Retinal pigment epithelial cell (primary cell): ENCODE results near the gene RAB3C.
"Not testable (repeated sequence)": the region's sequence is repeated elsewhere in the genome, so short reads cannot be mapped to it uniquely, and the experiment has no call there.

Experiments
- DNase-seq: peaks from one replicate; pipeline ENCODE4 v3.0.0-alpha.2; 2010; ENCODE audit warnings: low read depth
- H3K4me3 ChIP-seq: 2 replicates; pipeline ENCODE4 v1.5.1; 2011; ENCODE audit warnings: mild to moderate bottlenecking, low read length, control low read depth, moderate library complexity
- CTCF ChIP-seq: conservative IDR thresholded peaks from 2 replicates; pipeline ENCODE4 v1.5.1; 2011; ENCODE audit warnings: low read depth, low read length, control low read depth, inconsistent platforms

The RAB3C gene

GRCh38 chr5:58548068-58548467, 34.8 kb upstream of the RAB3C start:
- TF ChIP-seq CTCF = no peak

DNA sequence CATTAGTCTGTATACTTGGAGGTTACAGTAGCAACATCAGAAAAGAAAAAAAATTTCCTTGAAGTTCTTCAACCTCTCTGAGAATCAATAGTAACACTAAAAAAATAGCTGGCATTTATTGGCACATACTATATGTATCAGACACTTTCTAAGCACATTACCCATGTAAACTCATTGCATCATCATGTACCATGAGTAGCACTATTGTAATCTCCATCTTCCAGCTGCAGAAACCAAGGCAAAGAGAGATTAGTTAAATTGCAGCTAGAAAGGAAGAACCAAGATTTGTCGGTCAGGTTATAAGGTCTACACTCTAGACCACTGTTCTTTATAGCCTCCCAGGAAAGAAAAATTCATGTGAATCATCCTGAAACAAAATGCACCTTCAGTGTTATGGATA, 31.4 kb upstream of the RAB3C start:
- no peak for TF ChIP-seq CTCF
- DNase-seq = no peak
- no peak overlapping the region for H3K4me3 ChIP-seq

More at GRCh38 chr5:58548068-58548467, 34.8 kb upstream of the RAB3C start:
- no peak for DNase-seq
- no peak overlapping the region for H3K4me3 ChIP-seq

DNA sequence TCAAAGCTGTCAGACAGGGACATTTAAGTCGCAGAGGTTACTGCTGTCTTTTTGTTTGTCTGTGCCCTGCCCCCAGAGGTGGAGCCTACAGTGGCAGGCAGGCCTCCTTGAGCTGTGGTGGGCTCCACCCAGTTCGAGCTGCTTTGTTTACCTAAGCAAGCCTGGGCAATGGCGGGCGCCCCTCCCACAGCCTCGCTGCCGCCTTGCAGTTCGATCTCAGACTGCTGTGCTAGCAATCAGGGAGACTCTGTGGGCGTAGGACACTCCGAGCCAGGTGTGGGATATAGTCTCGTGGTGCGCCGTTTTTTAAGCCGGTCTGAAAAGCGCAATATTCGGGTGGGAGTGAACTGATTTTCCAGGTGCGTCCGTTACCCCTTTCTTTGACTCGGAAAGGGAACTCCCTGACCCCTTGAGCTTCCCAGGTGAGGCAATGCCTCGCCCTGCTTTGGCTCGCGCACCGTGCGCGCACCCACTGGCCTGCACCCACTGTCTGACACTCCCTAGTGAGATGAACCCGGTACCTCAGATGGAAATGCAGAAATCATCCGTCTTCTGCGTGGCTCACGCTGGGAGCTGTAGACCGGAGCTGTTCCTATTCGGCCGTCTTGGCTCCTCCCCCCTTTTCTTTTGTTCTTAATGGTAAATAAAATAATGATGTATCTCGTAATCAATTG, 25.1 kb upstream of the RAB3C start:
- H3K4me3 ChIP-seq, DNase-seq: not testable (repeated sequence)

GRCh38 chr5:58563016-58563700, 19.7 kb upstream of the RAB3C start:
- DNase-seq, H3K4me3 ChIP-seq: not testable (repeated sequence)

- not testable (repeated sequence) for DNase-seq, H3K4me3 ChIP-seq
Measured at GRCh38 chr5:58564043-58564832, 18.6 kb upstream of the RAB3C start.

GRCh38 chr5:58565033-58565432, 17.8 kb upstream of the RAB3C start:
- TF ChIP-seq CTCF = no peak

DNA sequence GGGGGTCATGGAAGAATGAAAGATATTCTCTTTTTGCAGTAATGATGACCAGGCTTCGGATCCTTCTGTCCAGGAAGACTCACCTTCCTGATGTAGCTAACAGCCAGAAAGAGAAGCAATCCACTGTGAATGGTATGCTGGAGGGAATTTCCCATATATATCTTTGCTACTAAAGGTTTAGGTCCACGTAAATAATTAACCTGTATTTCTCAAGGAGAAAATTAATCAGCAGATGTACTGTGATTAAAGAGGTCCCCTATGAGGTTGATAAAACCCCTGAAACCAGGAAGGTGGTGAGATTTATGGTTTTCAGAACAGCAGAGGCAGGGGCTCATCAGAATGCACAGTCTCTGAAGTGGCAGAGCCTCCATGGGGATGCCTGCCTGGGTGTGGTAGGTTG, 11.4 kb upstream of the RAB3C start:
- no peak for TF ChIP-seq CTCF
- H3K4me3 ChIP-seq = no peak overlapping the region
- DNase-seq = no peak

More at GRCh38 chr5:58565033-58565432, 17.8 kb upstream of the RAB3C start:
- no peak for DNase-seq
- H3K4me3 ChIP-seq = no peak overlapping the region

GRCh38 chr5:58572973-58573372, 9.9 kb upstream of the RAB3C start:
- not testable (repeated sequence) for H3K4me3 ChIP-seq, DNase-seq

- no peak overlapping the region for H3K4me3 ChIP-seq
- TF ChIP-seq CTCF = no peak
- DNase-seq = no peak
Measured at GRCh38 chr5:58579781-58580180, 3.1 kb upstream of the RAB3C start.
